Measurements from ENCODE around the gene ACAA2.

Gene ACAA2

GRCh38 chr18:49733896-49734585, 79.3 kb downstream of the ACAA2 start:
- no peak for FAIRE-seq

- no peak for FAIRE-seq
Observed at GRCh38 chr18:49733321-49733720, 80.0 kb downstream of the ACAA2 start.

Measured in TTC549 (cell line).